ENCODE results near the gene CD163.

The CD163 gene

GRCh38 chr12:7493006-7493405, 10.6 kb downstream of the CD163 start:
- no peak for TF ChIP-seq CTCF (IDR thresholded peaks at IDR 0.05; ENCODE audit: low read depth, low read length, missing control alignments)
- no peak for DNase-seq (ENCODE audit: low read depth)
- H3K4me3 ChIP-seq (ENCODE audit: low read depth, low read length): no peak overlapping the region
- in situ Hi-C loops (cut with HindIII; ENCODE audit: low sequenced_read_pairs): no loop called here

GRCh38 chr12:7486512-7486911, 17.1 kb downstream of the CD163 start:
- DNase-seq (ENCODE audit: low read depth): no peak
- no peak overlapping the region for H3K4me3 ChIP-seq (ENCODE audit: low read depth, low read length)
- in situ Hi-C loops (cut with HindIII; ENCODE audit: low sequenced_read_pairs): no loop called here
- TF ChIP-seq CTCF (IDR thresholded peaks at IDR 0.05; ENCODE audit: low read depth, low read length, missing control alignments): no peak

- no peak for TF ChIP-seq CTCF (IDR thresholded peaks at IDR 0.05; ENCODE audit: low read depth, low read length, missing control alignments)
- in situ Hi-C loops (cut with HindIII; ENCODE audit: low sequenced_read_pairs): no loop called here
- no peak overlapping the region for H3K4me3 ChIP-seq (ENCODE audit: low read depth, low read length)
- DNase-seq (ENCODE audit: low read depth): no peak
Observed at GRCh38 chr12:7485095-7485494, 18.5 kb downstream of the CD163 start.

GRCh38 chr12:7483343-7483742, 20.2 kb downstream of the CD163 start:
- in situ Hi-C loops (cut with HindIII; ENCODE audit: low sequenced_read_pairs): no loop called here
- DNase-seq (ENCODE audit: low read depth): no peak
- H3K4me3 ChIP-seq (ENCODE audit: low read depth, low read length): no peak overlapping the region
- no peak for TF ChIP-seq CTCF (IDR thresholded peaks at IDR 0.05; ENCODE audit: low read depth, low read length, missing control alignments)

- no peak for TF ChIP-seq CTCF (IDR thresholded peaks at IDR 0.05; ENCODE audit: low read depth, low read length, missing control alignments)
- no peak overlapping the region for H3K4me3 ChIP-seq (ENCODE audit: low read depth, low read length)
- no peak for DNase-seq (ENCODE audit: low read depth)
- in situ Hi-C loops (cut with HindIII; ENCODE audit: low sequenced_read_pairs): no loop called here
Observed at GRCh38 chr12:7479771-7480170, 23.8 kb downstream of the CD163 start.

- in situ Hi-C loops (cut with HindIII; ENCODE audit: low sequenced_read_pairs): no loop called here
- DNase-seq (ENCODE audit: low read depth): no peak
- no peak overlapping the region for H3K4me3 ChIP-seq (ENCODE audit: low read depth, low read length)
- TF ChIP-seq CTCF (IDR thresholded peaks at IDR 0.05; ENCODE audit: low read depth, low read length, missing control alignments): no peak
Observed at GRCh38 chr12:7472060-7472459, 31.5 kb downstream of the CD163 start.
